ENCODE results near the gene MED20. TPM values are rescaled to one million over a fixed set of nuclear protein-coding genes. Genes with fewer than 3 reads are reported as not detected.

Gene MED20
- total RNA-seq, 1 experiment from 2014 or later, result 23.7 TPM

- DNase-seq (ENCODE audit: low read depth), result no peak
Measured at GRCh38 chr6:41858703-41859102, 62.2 kb downstream of the MED20 start.

Small RNAs within 50 kb of the gene (small RNA-seq; reads per million reads assigned to genes)
- not detected for gene RF00019

Other genes starting within 250 kb of the MED20 start
- gene TFEB, start 185.5 kb downstream of the MED20 start, total RNA-seq (2014; rRNA removed; shearing (Covaris generic)), result 4.5 and 5.5 TPM in 2 replicates
- gene PGC, start 173.7 kb downstream of the MED20 start, total RNA-seq (2014; rRNA removed; shearing (Covaris generic)), result not detected in 2 replicates
- 1.5 and 1.9 TPM in 2 replicates for gene FRS3, start 141.2 kb downstream of the MED20 start, total RNA-seq (2014; rRNA removed; shearing (Covaris generic))
- gene PRICKLE4, start 140.4 kb downstream of the MED20 start, total RNA-seq (2014; rRNA removed; shearing (Covaris generic)), result 0.39 TPM in 1 of 2 replicates, not detected in the other
- gene TOMM6, start 133.4 kb downstream of the MED20 start, total RNA-seq (2014; rRNA removed; shearing (Covaris generic)), result 246 and 250 TPM in 2 replicates
- 0.57 and 2.1 TPM in 2 replicates for gene USP49, start 25.8 kb downstream of the MED20 start, total RNA-seq (2014; rRNA removed; shearing (Covaris generic))
- gene BYSL, start 360 bp upstream of the MED20 start, total RNA-seq (2014; rRNA removed; shearing (Covaris generic)), result 38.4 and 60.0 TPM in 2 replicates
- 44.5 and 53.6 TPM in 2 replicates for gene CCND3, start 20.7 kb upstream of the MED20 start, total RNA-seq (2014; rRNA removed; shearing (Covaris generic))
- gene TAF8, start 129.4 kb upstream of the MED20 start, total RNA-seq (2014; rRNA removed; shearing (Covaris generic)), result 18.4 and 21.1 TPM in 2 replicates
- gene C6orf132, start 221.5 kb upstream of the MED20 start, total RNA-seq (2014; rRNA removed; shearing (Covaris generic)), result not detected in 2 replicates